Activated naive CD8-positive, alpha-beta T cell treated with anti-CD3 and anti-CD28 coated beads, Interleukin-2, amount 50 U/mL, for 24 hours (primary cell): ENCODE measurements around the gene PITX3.
A peak's percentile ranks its signal among the peaks of the same experiment; 100 is the strongest.
"Not testable (repeated sequence)": the region's sequence is repeated elsewhere in the genome, so short reads cannot be mapped to it uniquely, and the experiment has no call there.

Experiments used
- ATAC-seq: fragments of 150-1000 bp; cut with Tn5 transposase; one replicate; pipeline ENCODE4 v1.10.0; 2021
- DNase-seq: peaks from one replicate; pipeline ENCODE4 v3.0.0; 2021
- H3K27ac Mint-ChIP-seq: one replicate; pipeline ENCODE4 v1.8.0; 2021; ENCODE audit warnings: mild to moderate bottlenecking, mixed read lengths
- H3K27me3 Mint-ChIP-seq: one replicate; pipeline ENCODE4 v1.8.0; 2021; ENCODE audit warnings: mixed read lengths
- H3K36me3 Mint-ChIP-seq: one replicate; pipeline ENCODE4 v1.8.0; 2021; ENCODE audit warnings: low read depth, mixed read lengths
- H3K4me1 Mint-ChIP-seq: one replicate; pipeline ENCODE4 v1.8.0; 2021; ENCODE audit warnings: mixed read lengths
- H3K4me3 Mint-ChIP-seq: one replicate; pipeline ENCODE4 v1.8.0; 2021; ENCODE audit warnings: mild to moderate bottlenecking, moderate library complexity, mixed read lengths
- H3K9me3 Mint-ChIP-seq: one replicate; pipeline ENCODE4 v1.8.0; 2021; ENCODE audit warnings: mixed read lengths

The PITX3 gene

GRCh38 chr10:102269017-102269416 is 27.7 kb upstream of the PITX3 start:
- no peaks in the 10 kb centered on the region for H3K27me3 Mint-ChIP-seq
- H3K4me1 Mint-ChIP-seq: peaks cover 65% of the 10 kb centered on the region
- no peaks in the 10 kb centered on the region for H3K9me3 Mint-ChIP-seq
- H3K4me3 Mint-ChIP-seq: peak overlapping the region; percentile 55
- H3K27ac Mint-ChIP-seq: peak overlapping the region; percentile 94
- ATAC-seq (no peak), DNase-seq (no peak)
- H3K36me3 Mint-ChIP-seq: peaks cover 23% of the 10 kb centered on the region

GRCh38 chr10:102268375-102268888 is 27.1 kb upstream of the PITX3 start:
- DNase-seq (no peak), ATAC-seq (peak; percentile 60)
- Mint-ChIP-seq H3K36me3 (peaks cover 23% of the 10 kb centered on the region), H3K4me1 (peaks cover 59% of the 10 kb centered on the region), H3K27ac (peak overlapping the region; percentile 94), H3K4me3 (peak overlapping the region; percentile 55), H3K9me3 (no peaks in the 10 kb centered on the region), H3K27me3 (no peaks in the 10 kb centered on the region)

- H3K4me1 Mint-ChIP-seq: peaks cover 55% of the 10 kb centered on the region
- DNase-seq (no peak), ATAC-seq (peak; percentile 95)
- no peaks in the 10 kb centered on the region for H3K27me3 Mint-ChIP-seq
- peaks cover 27% of the 10 kb centered on the region for H3K36me3 Mint-ChIP-seq
- peak overlapping the region; percentile 94 for H3K27ac Mint-ChIP-seq
- peak overlapping the region; percentile 55 for H3K4me3 Mint-ChIP-seq
- no peaks in the 10 kb centered on the region for H3K9me3 Mint-ChIP-seq
Measured at GRCh38 chr10:102267748-102268147, 26.4 kb upstream of the PITX3 start.

- Mint-ChIP-seq H3K27ac (peak overlapping the region; percentile 94), H3K36me3 (peaks cover 31% of the 10 kb centered on the region), H3K4me1 (peaks cover 46% of the 10 kb centered on the region), H3K9me3 (no peaks in the 10 kb centered on the region), H3K27me3 (no peaks in the 10 kb centered on the region), H3K4me3 (peak overlapping the region; percentile 55)
- no peak for ATAC-seq
- DNase-seq: no peak
Measured at GRCh38 chr10:102266670-102267069, 25.4 kb upstream of the PITX3 start.

- DNase-seq: no peak
- no peak overlapping the region for H3K4me3 Mint-ChIP-seq
- no peak for ATAC-seq
Measured at GRCh38 chr10:102264371-102264770, 23.1 kb upstream of the PITX3 start.

GRCh38 chr10:102262744-102263370 is 21.5 kb upstream of the PITX3 start:
- ATAC-seq (no peak), DNase-seq (no peak)
- Mint-ChIP-seq H3K27me3 (no peaks in the 10 kb centered on the region), H3K4me3 (no peak overlapping the region), H3K27ac (no peak overlapping the region), H3K9me3 (no peaks in the 10 kb centered on the region), H3K4me1 (peaks cover 24% of the 10 kb centered on the region), H3K36me3 (peaks cover 36% of the 10 kb centered on the region)

More at GRCh38 chr10:102264371-102264770, 23.1 kb upstream of the PITX3 start:
- no peak overlapping the region for H3K27ac Mint-ChIP-seq
- no peaks in the 10 kb centered on the region for H3K27me3 Mint-ChIP-seq
- peaks cover 40% of the 10 kb centered on the region for H3K36me3 Mint-ChIP-seq
- no peaks in the 10 kb centered on the region for H3K9me3 Mint-ChIP-seq
- peaks cover 39% of the 10 kb centered on the region for H3K4me1 Mint-ChIP-seq

- H3K36me3 Mint-ChIP-seq: peaks cover 34% of the 10 kb centered on the region
- no peaks in the 10 kb centered on the region for H3K9me3 Mint-ChIP-seq
- H3K4me1 Mint-ChIP-seq: peaks cover 14% of the 10 kb centered on the region
- no peak for DNase-seq
- H3K27me3 Mint-ChIP-seq: no peaks in the 10 kb centered on the region
- no peak overlapping the region for H3K27ac Mint-ChIP-seq
- ATAC-seq: no peak
- H3K4me3 Mint-ChIP-seq: no peak overlapping the region
Measured at GRCh38 chr10:102261842-102262241, 20.5 kb upstream of the PITX3 start.

- Mint-ChIP-seq H3K4me3 (no peak overlapping the region), H3K9me3 (no peaks in the 10 kb centered on the region), H3K36me3 (peaks cover 34% of the 10 kb centered on the region), H3K4me1 (peaks cover 8% of the 10 kb centered on the region), H3K27ac (no peak overlapping the region), H3K27me3 (no peaks in the 10 kb centered on the region)
- no peak for ATAC-seq
- no peak for DNase-seq
Measured at GRCh38 chr10:102261196-102261595, 19.9 kb upstream of the PITX3 start.

GRCh38 chr10:102255404-102255803 is 14.1 kb upstream of the PITX3 start:
- H3K27ac Mint-ChIP-seq: no peak overlapping the region
- ATAC-seq: no peak
- H3K9me3 Mint-ChIP-seq: no peaks in the 10 kb centered on the region
- H3K36me3 Mint-ChIP-seq: peaks cover 16% of the 10 kb centered on the region
- no peaks in the 10 kb centered on the region for H3K27me3 Mint-ChIP-seq
- H3K4me1 Mint-ChIP-seq: peaks cover 10% of the 10 kb centered on the region
- no peak overlapping the region for H3K4me3 Mint-ChIP-seq
- DNase-seq: no peak

- H3K9me3 Mint-ChIP-seq: no peaks in the 10 kb centered on the region
- peaks cover 13% of the 10 kb centered on the region for H3K36me3 Mint-ChIP-seq
Measured at GRCh38 chr10:102254426-102254825, 13.1 kb upstream of the PITX3 start.

GRCh38 chr10:102252508-102252907 is 11.2 kb upstream of the PITX3 start:
- H3K27ac Mint-ChIP-seq, H3K27me3 Mint-ChIP-seq, DNase-seq, ATAC-seq, H3K9me3 Mint-ChIP-seq, H3K4me3 Mint-ChIP-seq: not testable (repeated sequence)
- Mint-ChIP-seq H3K36me3 (peaks cover 15% of the 10 kb centered on the region), H3K4me1 (peaks cover 25% of the 10 kb centered on the region)

More at GRCh38 chr10:102254426-102254825, 13.1 kb upstream of the PITX3 start:
- H3K4me3 Mint-ChIP-seq: no peak overlapping the region
- ATAC-seq: no peak
- DNase-seq: no peak
- H3K27me3 Mint-ChIP-seq: no peaks in the 10 kb centered on the region
- H3K27ac Mint-ChIP-seq: no peak overlapping the region
- H3K4me1 Mint-ChIP-seq: peaks cover 11% of the 10 kb centered on the region

GRCh38 chr10:102247734-102248133 is 6.4 kb upstream of the PITX3 start:
- peaks cover 11% of the 10 kb centered on the region for H3K36me3 Mint-ChIP-seq
- ATAC-seq (no peak), DNase-seq (no peak)
- H3K9me3 Mint-ChIP-seq: no peaks in the 10 kb centered on the region
- H3K27ac Mint-ChIP-seq: no peak overlapping the region
- H3K27me3 Mint-ChIP-seq: peaks cover 5% of the 10 kb centered on the region
- H3K4me3 Mint-ChIP-seq: peak overlapping the region; percentile 99
- peaks cover 40% of the 10 kb centered on the region for H3K4me1 Mint-ChIP-seq

- peaks cover 11% of the 10 kb centered on the region for H3K36me3 Mint-ChIP-seq
- no peak for DNase-seq
- no peak for ATAC-seq
- H3K27ac Mint-ChIP-seq: peak overlapping the region; percentile 91
- H3K4me3 Mint-ChIP-seq: peak overlapping the region; percentile 99
- H3K27me3 Mint-ChIP-seq: peaks cover 15% of the 10 kb centered on the region
- peaks cover 46% of the 10 kb centered on the region for H3K4me1 Mint-ChIP-seq
- H3K9me3 Mint-ChIP-seq: no peaks in the 10 kb centered on the region
Measured at GRCh38 chr10:102246261-102246660, 4.9 kb upstream of the PITX3 start.

GRCh38 chr10:102245932-102246251 is 4.6 kb upstream of the PITX3 start:
- Mint-ChIP-seq H3K4me3 (peak overlapping the region; percentile 99), H3K36me3 (peaks cover 8% of the 10 kb centered on the region), H3K27me3 (peaks cover 17% of the 10 kb centered on the region), H3K27ac (peak overlapping the region; percentile 91), H3K4me1 (peaks cover 49% of the 10 kb centered on the region), H3K9me3 (no peaks in the 10 kb centered on the region)
- ATAC-seq (no peak), DNase-seq (no peak)

- Mint-ChIP-seq H3K9me3 (no peaks in the 10 kb centered on the region), H3K27me3 (peaks cover 21% of the 10 kb centered on the region), H3K36me3 (peaks cover 6% of the 10 kb centered on the region), H3K4me1 (peaks cover 49% of the 10 kb centered on the region), H3K27ac (peak within 1 kb of the TSS; percentile 91), H3K4me3 (peak within 1 kb of the TSS; percentile 99)
- peak; percentile 95 for ATAC-seq
- DNase-seq: peak; percentile 85
Measured at GRCh38 chr10:102245082-102245931, 4.0 kb upstream of the PITX3 start, which contains the start of gene GBF1. GBF1 (plus strand) TSS chr10:102245532; CDS start chr10:102258939, 13,407 bp downstream.
